Measurements from ENCODE around the gene BCL7C. TPM values are rescaled to one million over a fixed set of nuclear protein-coding genes. Genes with fewer than 3 reads are reported as not detected.

The BCL7C gene
- total and polyA plus RNA-seq, 2 of the 8 experiments (the other 6 are each of a cell fraction or from before 2014, with no cell fraction given) = 8.6 to 17.2 TPM

DNA sequence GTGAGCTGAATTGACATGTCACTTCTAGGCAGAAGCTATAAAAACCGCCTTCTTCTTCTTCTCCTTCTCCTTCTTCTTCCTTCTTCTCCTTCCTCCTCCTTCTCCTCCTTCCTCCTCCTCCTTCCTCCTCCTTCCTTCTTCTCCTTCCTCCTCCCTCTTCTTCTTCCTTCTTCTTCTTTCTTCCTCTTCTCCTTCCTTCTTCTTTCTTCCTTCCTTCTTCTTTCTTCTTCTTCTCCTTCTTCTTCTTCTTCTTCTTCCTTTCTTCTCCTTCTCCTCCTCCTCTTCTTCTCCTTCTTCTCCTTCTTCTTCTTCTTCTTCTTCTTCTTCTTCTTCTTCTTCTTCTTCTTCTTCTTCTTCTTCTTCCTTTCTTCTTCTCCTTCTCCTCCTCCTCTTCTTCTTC lies 24.7 kb upstream of the BCL7C start:
- no peak overlapping the region for H3K4me2 ChIP-seq (ENCODE audit: insufficient read depth in 1 of 2, low read depth in 2 of 2, low read length in 2 of 2)
- no peak overlapping the region for H3K18ac ChIP-seq (ENCODE audit: extremely low read depth, low read length)
- H3K27ac ChIP-seq (ENCODE audit: low read depth, low read length) = no peak overlapping the region
- no peak overlapping the region for H3K4ac ChIP-seq (replicated peaks; ENCODE audit: insufficient read length, low read depth, low read length)
- TF ChIP-seq, protein P1, sequence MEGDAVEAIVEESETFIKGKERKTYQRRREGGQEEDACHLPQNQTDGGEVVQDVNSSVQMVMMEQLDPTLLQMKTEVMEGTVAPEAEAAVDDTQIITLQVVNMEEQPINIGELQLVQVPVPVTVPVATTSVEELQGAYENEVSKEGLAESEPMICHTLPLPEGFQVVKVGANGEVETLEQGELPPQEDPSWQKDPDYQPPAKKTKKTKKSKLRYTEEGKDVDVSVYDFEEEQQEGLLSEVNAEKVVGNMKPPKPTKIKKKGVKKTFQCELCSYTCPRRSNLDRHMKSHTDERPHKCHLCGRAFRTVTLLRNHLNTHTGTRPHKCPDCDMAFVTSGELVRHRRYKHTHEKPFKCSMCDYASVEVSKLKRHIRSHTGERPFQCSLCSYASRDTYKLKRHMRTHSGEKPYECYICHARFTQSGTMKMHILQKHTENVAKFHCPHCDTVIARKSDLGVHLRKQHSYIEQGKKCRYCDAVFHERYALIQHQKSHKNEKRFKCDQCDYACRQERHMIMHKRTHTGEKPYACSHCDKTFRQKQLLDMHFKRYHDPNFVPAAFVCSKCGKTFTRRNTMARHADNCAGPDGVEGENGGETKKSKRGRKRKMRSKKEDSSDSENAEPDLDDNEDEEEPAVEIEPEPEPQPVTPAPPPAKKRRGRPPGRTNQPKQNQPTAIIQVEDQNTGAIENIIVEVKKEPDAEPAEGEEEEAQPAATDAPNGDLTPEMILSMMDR (IDR thresholded peaks at IDR 0.05; ENCODE audit: control extremely low read depth in 1 of 3, insufficient read depth in 1 of 3, low read depth in 1 of 3, low read length in 3 of 3) = no peak
- TF ChIP-seq EZH2 (IDR thresholded peaks at IDR 0.05; ENCODE audit: low read depth, low read length, severe bottlenecking) (no peak), EGR1 (IDR thresholded peaks at IDR 0.05; ENCODE audit: borderline replicate concordance, low read depth, low read length) (no peak), TEAD4 (IDR thresholded peaks at IDR 0.05; ENCODE audit: low read depth, low read length) (no peak), FOSL1 (IDR thresholded peaks at IDR 0.05; ENCODE audit: insufficient read depth, low read depth, low read length) (no peak), JUND (IDR thresholded peaks at IDR 0.05; ENCODE audit: low read length) (no peak), KDM4A (IDR thresholded peaks at IDR 0.05; ENCODE audit: low read depth, low read length, severe bottlenecking) (no peak), RBBP5 (IDR thresholded peaks at IDR 0.05; ENCODE audit: borderline replicate concordance, low read depth, low read length) (no peak)
- no peak overlapping the region for H3K23ac ChIP-seq (ENCODE audit: insufficient read length)
- no peak overlapping the region for H2BK12ac ChIP-seq (ENCODE audit: low read depth, low read length)
- ChIA-PET POLR2A (ENCODE audit: partially characterized antibody) (interaction anchor here (1.0 to 1.5 kb wide), 2 partner anchors 25 to 113 kb away, joined by 3 read pairs; partner anchors contain the start of gene BCL7C), CTCF (ENCODE audit: partially characterized antibody) (interaction anchor here (0.5 to 8.0 kb wide), 6 partner anchors 17 to 291 kb away, joined by 3 to 63 read pairs (median 4); no protein-coding TSS in a partner anchor)
- H2BK20ac ChIP-seq (ENCODE audit: low read length) = no peak overlapping the region
- no peaks in the 10 kb centered on the region for H3K36me3 ChIP-seq (ENCODE audit: control insufficient read depth in 2 of 4, insufficient read depth in 4 of 4, low read length in 3 of 4)
- H3K23me2 ChIP-seq (ENCODE audit: low read depth, low read length) = peaks cover 5% of the 10 kb centered on the region; the same call in 1 of the 2 replicates
- FAIRE-seq (no peak), DNase-seq (ENCODE audit: low read depth in 1 of 2, low spot score in 2 of 2) (no peak)
- no peak overlapping the region for H4K5ac ChIP-seq (ENCODE audit: insufficient read length, low read depth, low read length)
- no peak overlapping the region for H2BK15ac ChIP-seq (ENCODE audit: low read length)
- H3K27me3 ChIP-seq (replicated peaks in 1 of 4; ENCODE audit: control insufficient read depth in 3 of 4, extremely low read depth in 1 of 4, insufficient read depth in 3 of 4, low read length in 3 of 4) = no peaks in the 10 kb centered on the region
- H4K8ac ChIP-seq (ENCODE audit: extremely low read depth, insufficient read depth, low read length) = no peak overlapping the region
- no peak overlapping the region for H2BK120ac ChIP-seq (replicated peaks; ENCODE audit: low read depth, low read length)
- H2AFZ ChIP-seq (ENCODE audit: low read length) = no peak overlapping the region
- peaks cover 0 to 2% of the 10 kb centered on the region in 2 experiments for H4K20me1 ChIP-seq (replicated peaks in 1 of 2; ENCODE audit: control insufficient read depth in 1 of 2, insufficient read depth in 2 of 2, low read length in 2 of 2)
- H3K4me3 ChIP-seq (ENCODE audit: extremely low read depth in 1 of 4, insufficient read depth in 2 of 4, low read depth in 3 of 4, low read length in 4 of 4) = no peak overlapping the region
- H3K79me1 ChIP-seq (ENCODE audit: low read depth, low read length) = no peaks in the 10 kb centered on the region
- H3K56ac ChIP-seq (replicated peaks; ENCODE audit: insufficient read length, low read depth, low read length) = no peak overlapping the region
- no peak overlapping the region for H3K9ac ChIP-seq (replicated peaks in 1 of 4; ENCODE audit: extremely low read depth in 1 of 4, low read depth in 3 of 4, low read length in 3 of 4)
- no peaks in the 10 kb centered on the region for H3K9me3 ChIP-seq (ENCODE audit: insufficient read depth in 2 of 2, low read depth in 1 of 2, low read length in 1 of 2)
- H4K91ac ChIP-seq (replicated peaks; ENCODE audit: insufficient read length, low read length) = no peak overlapping the region
- no peaks in the 10 kb centered on the region for H3K79me2 ChIP-seq (ENCODE audit: control insufficient read depth in 1 of 2, insufficient read depth in 2 of 2, low read length in 2 of 2)
- H3K14ac ChIP-seq (ENCODE audit: insufficient read length) = no peak overlapping the region
- WGBS, 2 experiments (ENCODE audit: extremely low coverage in 1 of 2, insufficient coverage in 1 of 2, insufficient read length in 1 of 2, insufficient replicate concordance in 2 of 2, low coverage in 1 of 2, low lambda C conversion rate in 2 of 2, missing lambda C conversion rate in 1 of 2) = 86% methylated on average over 1 of the region's 1 CpG; no CpG with 5 or more reads in 1 of the 2 experiments
- no peak overlapping the region for H2AK5ac ChIP-seq (ENCODE audit: low read depth, low read length)
- no peak overlapping the region for H2BK5ac ChIP-seq (ENCODE audit: low read depth, low read length)
- H3K4me1 ChIP-seq (replicated peaks in 1 of 4; ENCODE audit: control insufficient read depth in 3 of 4, insufficient read depth in 4 of 4, low read length in 3 of 4) = no peaks in the 10 kb centered on the region; a peak in 2 of 7 replicates
